ENCODE results near the gene ALDH3B2. TPM values are rescaled to one million over a fixed set of nuclear protein-coding genes. Genes with fewer than 3 reads are reported as not detected.

The ALDH3B2 gene
- total RNA-seq, 2 experiments from 2014 or later, result 1.5 to 8.0 TPM

- DNase-seq (ENCODE audit: low spot score), result no peak
- Histone ChIP-seq H2AFZ (ENCODE audit: low read length) (no peak overlapping the region), H3K4me2 (ENCODE audit: low read length) (no peak overlapping the region), H4K20me1 (ENCODE audit: insufficient read depth, low read length) (no peaks in the 10 kb centered on the region), H3K36me3 (ENCODE audit: insufficient read depth, low read length) (no peaks in the 10 kb centered on the region), H3K4me3 (ENCODE audit: low read depth, low read length, poor library complexity, severe bottlenecking) (no peak overlapping the region), H3K9me2 (ENCODE audit: insufficient read depth, low read length) (no peaks in the 10 kb centered on the region), H3K27ac (ENCODE audit: low read depth, low read length, poor library complexity, severe bottlenecking) (no peak overlapping the region), H3K4me1 (ENCODE audit: insufficient read depth, low read length, poor library complexity, severe bottlenecking) (peaks cover 48% of the 10 kb centered on the region), H3K9me3 (ENCODE audit: low read length) (no peaks in the 10 kb centered on the region), H3K79me2 (ENCODE audit: insufficient read depth, low read depth, low read length) (peaks cover 10% of the 10 kb centered on the region; the same call in 1 of the 2 replicates)
- ChIA-PET CTCF (ENCODE audit: unreplicated experiment) (interaction anchor here (1.5 to 2.2 kb wide), 2 partner anchors 21 to 26 kb away, joined by 4 to 5 read pairs; no protein-coding TSS in a partner anchor), POLR2A (no interaction called here)
- TF ChIP-seq EZH2phosphoT487 (IDR thresholded peaks at IDR 0.05; ENCODE audit: borderline replicate concordance, low read depth, low read length), result no peak
- no peak for TF ChIP-seq CTCF (conservative IDR thresholded peaks at IDR 0.05; ENCODE audit: low read length)
- intact Hi-C loops (cut with micrococcal nuclease; ENCODE audit: unreplicated experiment), result loop anchor here (5.0 kb wide), 1 partner anchor 42 kb away; no protein-coding TSS in a partner anchor
- BruUV-seq (replicated peaks), result no TSS peak
Measured at GRCh38 chr11:67664696-67665540, 9.5 kb downstream of the ALDH3B2 start.

DNA sequence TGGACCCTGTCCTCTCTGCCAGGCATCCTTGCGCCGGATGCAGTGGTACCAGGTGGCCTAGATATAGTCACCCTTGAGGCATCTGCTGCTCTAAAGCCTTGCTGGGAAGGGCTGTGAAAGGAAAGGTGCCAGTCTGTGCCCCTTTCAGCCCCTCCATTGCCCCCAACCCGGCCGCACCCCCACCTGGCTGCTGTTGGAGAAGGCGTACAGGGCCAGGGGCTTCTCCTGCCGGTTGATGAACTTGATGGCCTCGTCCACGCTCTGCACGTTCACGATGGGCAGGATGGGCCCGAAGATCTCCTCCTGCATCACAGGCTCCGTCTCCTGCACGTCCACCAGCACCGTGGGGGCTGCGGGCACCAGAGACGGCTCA, 10.2 kb downstream of the ALDH3B2 start:
- Histone ChIP-seq H3K4me3 (ENCODE audit: low read depth, low read length, poor library complexity, severe bottlenecking) (no peak overlapping the region), H3K4me1 (ENCODE audit: insufficient read depth, low read length, poor library complexity, severe bottlenecking) (peaks cover 51% of the 10 kb centered on the region), H3K9me2 (ENCODE audit: insufficient read depth, low read length) (no peaks in the 10 kb centered on the region), H3K9me3 (ENCODE audit: low read length) (no peaks in the 10 kb centered on the region), H3K27ac (ENCODE audit: low read depth, low read length, poor library complexity, severe bottlenecking) (no peak overlapping the region), H3K4me2 (ENCODE audit: low read length) (no peak overlapping the region), H4K20me1 (ENCODE audit: insufficient read depth, low read length) (no peaks in the 10 kb centered on the region), H3K36me3 (ENCODE audit: insufficient read depth, low read length) (no peaks in the 10 kb centered on the region), H2AFZ (ENCODE audit: low read length) (no peak overlapping the region), H3K79me2 (ENCODE audit: insufficient read depth, low read depth, low read length) (peaks cover 9% of the 10 kb centered on the region; the same call in 1 of the 2 replicates)
- CTCF ChIA-PET (ENCODE audit: unreplicated experiment), result interaction anchor here (1.5 kb wide), 1 partner anchor 27 kb away, joined by 4 read pairs; no protein-coding TSS in a partner anchor
- POLR2A ChIA-PET, result no interaction called here
- TF ChIP-seq EZH2phosphoT487 (IDR thresholded peaks at IDR 0.05; ENCODE audit: borderline replicate concordance, low read depth, low read length), result no peak
- no peak for TF ChIP-seq CTCF (conservative IDR thresholded peaks at IDR 0.05; ENCODE audit: low read length)
- no TSS peak for BruUV-seq (replicated peaks)
- no peak for DNase-seq (ENCODE audit: low spot score)
- intact Hi-C loops (cut with micrococcal nuclease; ENCODE audit: unreplicated experiment), result no loop called here

Data from OCI-LY7 (cell line).